GM18858 (cell line): ENCODE results near the gene VPS37B.
"Not testable (repeated sequence)": the region's sequence is repeated elsewhere in the genome, so short reads cannot be mapped to it uniquely, and the experiment has no call there.

ENCODE experiments used
- ATAC-seq: cut with Tn5 transposase; IDR thresholded peaks from one replicate; pipeline ENCODE4 v1.9.1; 2021; ENCODE audit not compliant: unreplicated experiment

The VPS37B gene, protein sequence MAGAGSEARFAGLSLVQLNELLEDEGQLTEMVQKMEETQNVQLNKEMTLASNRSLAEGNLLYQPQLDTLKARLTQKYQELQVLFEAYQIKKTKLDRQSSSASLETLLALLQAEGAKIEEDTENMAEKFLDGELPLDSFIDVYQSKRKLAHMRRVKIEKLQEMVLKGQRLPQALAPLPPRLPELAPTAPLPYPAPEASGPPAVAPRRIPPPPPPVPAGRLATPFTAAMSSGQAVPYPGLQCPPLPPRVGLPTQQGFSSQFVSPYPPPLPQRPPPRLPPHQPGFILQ

DNA sequence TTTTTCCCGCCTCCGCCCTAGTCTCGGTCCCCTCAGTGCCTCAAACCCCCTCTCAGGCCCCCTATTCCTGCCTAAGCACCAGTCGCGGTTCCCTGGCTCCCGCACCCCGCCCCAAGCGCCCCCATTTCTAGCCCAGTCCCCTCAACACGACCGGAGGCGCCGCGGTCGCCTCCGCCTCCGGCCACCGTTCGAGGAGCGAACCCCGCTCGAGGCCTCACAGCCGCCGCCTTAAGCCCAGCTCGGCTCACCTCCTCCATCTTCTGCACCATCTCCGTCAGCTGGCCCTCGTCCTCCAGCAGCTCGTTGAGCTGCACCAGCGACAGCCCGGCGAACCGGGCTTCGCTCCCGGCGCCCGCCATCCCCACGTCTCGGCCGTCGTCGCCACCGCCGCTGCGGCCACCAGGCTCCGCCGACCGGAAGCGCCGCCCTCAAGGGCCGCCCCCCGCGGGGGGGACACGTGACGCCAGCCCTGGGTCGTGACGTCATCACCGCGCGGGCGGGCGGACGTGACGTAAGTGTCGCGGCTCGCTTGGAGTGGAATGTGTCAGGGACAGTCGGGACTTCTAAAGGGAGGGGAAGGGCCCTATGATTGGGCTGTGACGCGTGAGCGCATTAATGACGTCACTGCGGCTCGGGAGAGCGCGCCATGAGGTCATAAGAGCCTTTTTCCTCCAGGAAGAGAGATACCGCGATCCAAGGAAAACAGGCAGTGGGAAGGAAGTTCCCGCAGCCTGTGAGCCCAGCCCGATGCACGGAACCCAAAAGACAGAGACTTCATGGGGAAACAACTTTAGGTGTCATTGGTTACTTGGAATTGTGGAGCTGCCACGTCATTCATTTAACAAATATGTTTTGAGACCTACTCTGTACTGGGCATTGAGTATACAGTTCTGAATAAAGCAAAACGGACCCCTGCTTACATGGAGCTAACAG lies at the start of gene VPS37B:
Gene VPS37B, minus strand, starts transcription at position 421 of the 933 bp plus-strand sequence. Its CDS starts 62 bp downstream, at position 359.
- no peak for ATAC-seq

GRCh38 chr12:122944605-122945592 lies 49.0 kb upstream of the VPS37B start:
- ATAC-seq, result no peak

DNA sequence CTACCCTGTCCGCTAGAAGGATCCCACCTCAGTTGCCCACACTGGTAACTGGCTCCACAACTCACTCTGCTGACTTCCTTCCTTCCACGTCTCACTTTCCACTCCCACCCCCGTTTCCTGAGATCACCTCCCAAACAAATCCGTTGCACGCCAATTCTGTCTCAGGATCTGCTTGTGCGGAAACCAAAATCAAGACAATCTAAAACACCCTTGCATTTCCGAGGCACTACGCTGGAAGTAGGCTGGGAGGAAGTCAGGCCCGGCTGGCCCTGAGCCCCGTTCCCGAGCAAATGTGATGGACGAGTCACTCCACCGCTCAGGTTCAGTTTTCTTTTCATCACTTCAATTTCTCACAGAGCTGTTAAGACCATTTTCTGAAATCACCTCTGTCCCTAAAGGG lies 47.3 kb upstream of the VPS37B start:
- no peak for ATAC-seq

- no peak for ATAC-seq
Measured at GRCh38 chr12:122942637-122943036, 46.7 kb upstream of the VPS37B start.

DNA sequence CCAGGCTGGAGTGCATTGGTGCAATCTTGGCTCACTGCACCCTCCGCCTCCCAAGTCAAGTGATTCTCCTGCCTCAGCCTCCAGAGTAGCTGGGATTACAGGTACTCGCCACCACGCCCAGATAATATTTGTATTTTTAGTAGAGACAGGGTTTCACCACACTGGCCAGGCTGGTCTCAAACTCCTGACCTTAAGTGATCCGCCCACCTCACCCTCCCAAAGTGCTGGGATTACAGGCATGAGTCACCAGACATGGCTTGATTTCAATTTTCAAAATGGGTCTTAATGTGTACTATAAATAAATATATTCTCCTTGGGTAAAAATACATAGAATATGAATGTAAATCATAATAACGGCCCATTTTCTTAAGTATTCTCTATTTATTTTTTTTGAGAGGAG lies 45.4 kb upstream of the VPS37B start:
- ATAC-seq, result not testable (repeated sequence)

DNA sequence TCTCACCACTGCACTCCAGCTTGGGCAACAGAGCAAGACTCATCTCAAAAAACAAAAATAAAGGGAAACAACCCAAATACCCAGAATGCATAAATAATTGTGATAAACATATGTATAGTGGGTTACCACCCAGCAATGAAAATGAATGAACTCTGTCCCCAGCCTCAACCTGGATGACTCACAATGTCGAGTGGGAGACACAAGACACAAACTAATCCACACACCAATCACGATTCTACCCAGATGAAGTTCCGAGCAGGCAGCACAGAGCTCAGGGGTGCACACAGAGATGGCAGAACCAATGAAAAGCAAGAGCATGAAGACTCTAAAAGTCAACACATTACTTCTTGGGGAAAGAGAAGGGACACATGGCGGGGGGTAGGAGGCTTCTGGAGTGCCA lies 43.2 kb upstream of the VPS37B start:
- ATAC-seq, result no peak

- ATAC-seq, result no peak
Measured at GRCh38 chr12:122937622-122938091, 41.7 kb upstream of the VPS37B start.

GRCh38 chr12:122935318-122935717 lies 39.4 kb upstream of the VPS37B start:
- no peak for ATAC-seq

- no peak for ATAC-seq
Measured at GRCh38 chr12:122934722-122935121, 38.8 kb upstream of the VPS37B start.

DNA sequence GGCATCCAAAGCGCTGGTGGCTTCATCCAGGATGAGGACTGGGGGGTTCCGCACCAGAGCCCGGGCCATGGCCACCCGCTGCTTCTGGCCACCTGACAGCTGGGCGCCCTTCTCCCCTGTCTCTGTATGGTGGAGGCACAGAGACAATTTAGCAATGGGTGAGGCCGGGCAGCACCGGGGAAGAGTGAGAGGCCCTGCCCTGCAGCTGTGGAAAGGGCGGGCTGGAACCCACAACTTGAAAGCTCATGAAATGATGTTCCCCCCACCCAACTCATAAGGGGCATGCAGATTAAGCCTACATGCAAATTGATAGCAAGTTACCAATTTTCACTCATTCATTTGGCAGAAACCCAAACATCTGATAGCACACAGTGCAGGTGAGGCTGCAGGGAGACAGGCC lies 36.3 kb upstream of the VPS37B start:
- no peak for ATAC-seq

- ATAC-seq, result no peak
Measured at GRCh38 chr12:122929812-122930211, 33.9 kb upstream of the VPS37B start.

DNA sequence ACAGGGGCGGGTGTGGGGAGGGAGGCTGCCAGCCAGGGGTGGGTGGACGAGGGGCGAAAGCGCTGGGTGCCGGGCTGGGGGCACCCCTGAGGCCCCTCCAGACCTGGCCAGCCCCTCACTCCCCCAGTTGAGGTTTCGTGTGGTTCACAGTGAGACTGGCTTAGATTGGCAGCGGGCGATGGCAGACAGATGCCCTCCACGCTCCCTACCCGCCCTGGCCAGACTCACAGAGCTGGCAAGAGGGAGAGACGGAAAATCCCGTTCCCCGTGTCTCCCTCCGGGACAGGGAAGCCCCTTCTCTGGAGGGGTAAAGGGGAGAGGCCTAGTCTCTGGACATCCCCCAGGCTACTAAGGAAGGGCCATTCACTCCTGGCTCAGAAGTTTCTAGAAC lies 33.2 kb upstream of the VPS37B start:
- no peak for ATAC-seq

- no peak for ATAC-seq
Measured at GRCh38 chr12:122928404-122929147, 32.7 kb upstream of the VPS37B start.

DNA sequence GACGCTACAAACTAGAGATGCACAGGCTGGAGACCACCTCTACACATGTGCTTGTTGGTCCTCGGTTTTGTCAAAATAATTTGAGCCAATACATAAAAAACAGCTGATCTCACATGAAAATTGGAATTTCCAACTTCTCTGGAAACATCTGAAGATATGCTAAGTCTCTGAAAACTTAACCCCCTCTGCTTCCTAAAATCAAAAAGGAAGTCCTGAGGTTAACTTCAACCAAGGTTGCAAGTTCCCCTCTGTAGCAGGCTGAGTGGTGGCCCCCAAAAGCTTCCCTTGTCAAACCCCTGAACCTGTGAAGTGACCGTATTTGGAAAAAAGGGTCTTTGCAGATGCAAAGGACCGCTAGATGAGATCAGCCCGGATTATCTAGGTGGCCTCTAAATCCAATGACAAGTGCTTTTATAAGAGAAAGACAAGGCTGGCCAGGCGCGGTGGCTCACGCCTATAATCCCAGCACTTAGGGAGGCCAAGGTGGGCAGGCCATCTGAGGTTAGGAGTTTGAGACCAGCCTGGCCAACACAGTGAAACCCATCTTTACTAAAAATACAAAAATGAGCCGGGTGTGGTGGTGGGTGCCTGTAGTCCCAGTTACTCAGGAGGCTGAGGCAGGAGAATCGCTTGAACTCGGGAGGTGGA lies 32.0 kb upstream of the VPS37B start:
- no peak for ATAC-seq

DNA sequence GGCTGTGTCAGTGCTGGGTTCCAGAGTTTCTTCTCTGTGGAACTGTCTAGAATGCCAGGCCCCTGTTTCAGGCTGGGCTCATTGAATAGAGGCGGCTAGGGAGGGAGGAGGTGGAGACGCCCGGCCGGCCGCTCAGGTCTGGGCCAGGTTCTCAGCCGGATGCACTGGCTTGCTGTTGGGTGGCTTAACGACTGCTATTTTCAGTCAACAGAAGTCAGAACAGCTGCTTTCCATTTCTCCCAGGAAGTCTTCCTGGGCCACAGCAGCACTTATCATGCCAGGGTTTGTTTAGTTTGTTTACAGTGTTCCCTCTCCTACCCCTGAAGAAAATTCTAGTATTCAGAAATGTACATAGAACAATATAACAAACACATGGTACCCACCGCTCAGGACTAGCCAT lies 26.0 kb upstream of the VPS37B start:
- ATAC-seq, result no peak

GRCh38 chr12:122920687-122921086 lies 24.8 kb upstream of the VPS37B start:
- ATAC-seq, result no peak

DNA sequence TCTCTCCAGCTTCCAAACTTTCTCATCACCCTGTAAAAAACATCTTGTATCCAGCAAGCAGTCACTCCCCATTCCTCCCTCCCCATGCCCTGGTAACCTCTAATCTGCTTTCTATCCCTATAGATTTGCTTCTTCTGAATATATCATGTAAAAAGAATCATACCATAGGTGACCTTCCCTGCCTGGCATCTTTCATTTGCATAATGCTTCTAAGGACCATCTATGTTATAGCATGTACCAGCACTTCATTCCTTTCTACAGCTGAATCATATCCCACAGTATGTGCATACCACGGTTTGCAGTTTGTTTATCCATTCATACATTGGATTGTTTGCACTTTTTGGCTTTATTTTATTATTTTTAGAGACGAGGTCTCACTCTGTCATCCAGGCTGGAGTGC lies 22.9 kb upstream of the VPS37B start:
- ATAC-seq, result no peak

DNA sequence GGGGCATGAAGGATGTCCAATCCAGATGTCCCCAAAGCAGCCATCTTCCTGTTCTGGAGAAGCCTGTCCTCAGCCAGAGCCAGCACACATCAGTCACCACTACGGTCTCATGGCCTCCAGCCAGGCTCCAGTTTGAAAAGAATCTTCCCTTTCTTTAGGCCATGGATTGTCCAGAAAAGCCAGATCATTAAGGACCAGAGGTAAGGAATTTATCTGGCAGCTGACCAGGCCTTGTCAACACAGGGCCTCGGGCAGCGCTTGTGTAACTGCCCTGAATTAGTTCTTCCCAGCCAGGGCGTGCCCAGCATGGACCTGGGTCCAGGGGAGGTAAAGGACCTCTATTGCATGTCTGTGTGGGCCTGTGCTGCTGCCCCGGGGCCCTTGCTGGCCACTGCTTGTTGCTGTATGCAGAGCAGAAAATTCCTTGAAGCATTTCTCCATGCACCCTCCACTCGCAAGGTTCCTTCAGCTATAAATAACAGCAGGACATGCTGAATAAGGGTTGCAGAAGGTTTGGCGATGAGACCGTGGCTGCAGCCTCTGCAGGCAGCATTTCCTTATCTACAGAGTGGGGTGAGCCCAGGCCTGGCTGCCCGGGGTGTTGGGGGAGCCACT lies 21.7 kb upstream of the VPS37B start:
- no peak for ATAC-seq
